PFSK-1 (cell line): ENCODE data around the gene PYGO2.

Experiments
- FOXP2 ChIP-seq: optimal IDR thresholded peaks from 2 replicates; pipeline ENCODE3; 2011; ENCODE audit warnings: borderline replicate concordance, control low read depth, inconsistent platforms; ENCODE audit not compliant: insufficient read depth; ENCODE audit errors: extremely low read length, extremely low read depth
- POLR2AphosphoS5 ChIP-seq: IDR thresholded peaks from 2 replicates; pipeline ENCODE4 v1.6.1; 2012; ENCODE audit warnings: low read depth, mild to moderate bottlenecking, control low read depth, low read length, moderate library complexity
- SIN3A ChIP-seq: IDR thresholded peaks from 2 replicates; pipeline ENCODE4 v1.6.1; 2012; ENCODE audit warnings: mild to moderate bottlenecking, low read length, moderate library complexity, borderline replicate concordance; ENCODE audit not compliant: insufficient read depth
- TAF1 ChIP-seq: IDR thresholded peaks from 2 replicates; pipeline ENCODE4 v1.6.1; 2012; ENCODE audit warnings: low read length, control low read depth, borderline replicate concordance; ENCODE audit not compliant: insufficient read depth
- TF ChIP-seq, protein P1 (sequence below), 2 experiments: IDR thresholded peaks; 2 replicates each; pipeline versions ENCODE4 v1.6.1 to v1.8.0; 2011 to 2012; ENCODE audit warnings: low read depth in 2 of 2, low read length in 2 of 2, control low read depth in 1 of 2, inconsistent platforms in 1 of 2, mild to moderate bottlenecking in 1 of 2, moderate library complexity in 1 of 2; ENCODE audit not compliant: insufficient read depth in 1 of 2

GRCh38 chr1:154913273-154913672 is 48.3 kb downstream of the PYGO2 start:
- no peak for TF ChIP-seq POLR2AphosphoS5
- no peak for TF ChIP-seq TAF1
- TF ChIP-seq, protein P1, sequence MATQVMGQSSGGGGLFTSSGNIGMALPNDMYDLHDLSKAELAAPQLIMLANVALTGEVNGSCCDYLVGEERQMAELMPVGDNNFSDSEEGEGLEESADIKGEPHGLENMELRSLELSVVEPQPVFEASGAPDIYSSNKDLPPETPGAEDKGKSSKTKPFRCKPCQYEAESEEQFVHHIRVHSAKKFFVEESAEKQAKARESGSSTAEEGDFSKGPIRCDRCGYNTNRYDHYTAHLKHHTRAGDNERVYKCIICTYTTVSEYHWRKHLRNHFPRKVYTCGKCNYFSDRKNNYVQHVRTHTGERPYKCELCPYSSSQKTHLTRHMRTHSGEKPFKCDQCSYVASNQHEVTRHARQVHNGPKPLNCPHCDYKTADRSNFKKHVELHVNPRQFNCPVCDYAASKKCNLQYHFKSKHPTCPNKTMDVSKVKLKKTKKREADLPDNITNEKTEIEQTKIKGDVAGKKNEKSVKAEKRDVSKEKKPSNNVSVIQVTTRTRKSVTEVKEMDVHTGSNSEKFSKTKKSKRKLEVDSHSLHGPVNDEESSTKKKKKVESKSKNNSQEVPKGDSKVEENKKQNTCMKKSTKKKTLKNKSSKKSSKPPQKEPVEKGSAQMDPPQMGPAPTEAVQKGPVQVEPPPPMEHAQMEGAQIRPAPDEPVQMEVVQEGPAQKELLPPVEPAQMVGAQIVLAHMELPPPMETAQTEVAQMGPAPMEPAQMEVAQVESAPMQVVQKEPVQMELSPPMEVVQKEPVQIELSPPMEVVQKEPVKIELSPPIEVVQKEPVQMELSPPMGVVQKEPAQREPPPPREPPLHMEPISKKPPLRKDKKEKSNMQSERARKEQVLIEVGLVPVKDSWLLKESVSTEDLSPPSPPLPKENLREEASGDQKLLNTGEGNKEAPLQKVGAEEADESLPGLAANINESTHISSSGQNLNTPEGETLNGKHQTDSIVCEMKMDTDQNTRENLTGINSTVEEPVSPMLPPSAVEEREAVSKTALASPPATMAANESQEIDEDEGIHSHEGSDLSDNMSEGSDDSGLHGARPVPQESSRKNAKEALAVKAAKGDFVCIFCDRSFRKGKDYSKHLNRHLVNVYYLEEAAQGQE (IDR thresholded peaks at IDR 0.05; ENCODE audit: insufficient read depth in 1 of 2, low read depth in 2 of 2, low read length in 2 of 2): no peak
- no peak for TF ChIP-seq FOXP2
- TF ChIP-seq SIN3A: no peak
